DLD1 (cell line): Measurements from ENCODE around the gene GPD2.

Experiments used
- in situ Hi-C: cut with HindIII; loops from 2 replicates; pipeline ENCODE4 v1.10.0; 2017; ENCODE audit warnings: low sequenced_read_pairs

Gene GPD2

GRCh38 chr2:156435718-156436496 lies at the start of gene GPD2:
Gene GPD2, plus strand, starts transcription at chr2:156436379. Its CDS starts 39,727 bp downstream, at chr2:156476106.
- in situ Hi-C loops = no loop called here

- in situ Hi-C loops = no loop called here
Observed at GRCh38 chr2:156394033-156394741, 42.0 kb upstream of the GPD2 start.

GRCh38 chr2:156396126-156396525 lies 40.1 kb upstream of the GPD2 start:
- in situ Hi-C loops = no loop called here

- in situ Hi-C loops = no loop called here
Observed at GRCh38 chr2:156397229-156397628, 39.0 kb upstream of the GPD2 start.

- in situ Hi-C loops = no loop called here
Observed at GRCh38 chr2:156398176-156398575, 38.0 kb upstream of the GPD2 start.

DNA sequence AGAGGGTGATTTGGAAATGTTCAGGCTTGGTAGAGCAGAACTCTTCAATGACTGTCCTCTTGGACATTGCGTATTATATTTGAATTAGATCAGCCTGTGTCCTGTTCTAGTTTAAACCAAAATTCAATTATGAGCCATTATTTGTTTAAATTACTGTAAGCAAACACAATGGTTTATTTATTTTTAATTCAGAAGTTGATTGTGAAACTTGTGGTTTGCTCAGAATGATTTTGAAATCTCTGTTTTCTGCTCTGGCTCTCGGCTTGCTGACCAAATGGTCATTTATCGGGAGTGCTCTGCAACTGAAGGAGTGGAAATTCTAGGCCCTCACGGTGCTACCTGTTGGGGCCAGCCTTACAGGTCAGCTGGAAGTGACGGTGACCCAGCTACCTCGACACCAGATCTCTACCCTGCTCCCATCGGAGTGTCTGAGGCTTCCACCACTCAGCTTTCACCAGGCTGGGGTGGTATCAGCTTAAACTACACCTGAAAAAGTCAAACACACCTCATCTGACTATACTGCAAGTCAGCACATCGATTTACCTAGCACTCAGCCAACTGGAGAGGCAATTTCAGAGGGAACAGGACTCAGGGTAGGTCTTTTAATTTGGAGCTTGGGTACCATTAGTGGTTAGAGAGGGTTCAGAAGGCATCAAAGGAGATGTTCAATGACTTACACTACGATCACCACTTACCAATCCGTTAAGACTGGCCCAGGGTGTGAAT lies 36.8 kb upstream of the GPD2 start:
- in situ Hi-C loops = no loop called here

GRCh38 chr2:156399950-156400705 lies 36.1 kb upstream of the GPD2 start:
- in situ Hi-C loops = no loop called here

- in situ Hi-C loops = no loop called here
Observed at GRCh38 chr2:156400706-156401678, 35.2 kb upstream of the GPD2 start.

GRCh38 chr2:156401861-156402260 lies 34.3 kb upstream of the GPD2 start:
- in situ Hi-C loops = no loop called here

GRCh38 chr2:156405586-156405985 lies 30.6 kb upstream of the GPD2 start:
- in situ Hi-C loops = no loop called here

DNA sequence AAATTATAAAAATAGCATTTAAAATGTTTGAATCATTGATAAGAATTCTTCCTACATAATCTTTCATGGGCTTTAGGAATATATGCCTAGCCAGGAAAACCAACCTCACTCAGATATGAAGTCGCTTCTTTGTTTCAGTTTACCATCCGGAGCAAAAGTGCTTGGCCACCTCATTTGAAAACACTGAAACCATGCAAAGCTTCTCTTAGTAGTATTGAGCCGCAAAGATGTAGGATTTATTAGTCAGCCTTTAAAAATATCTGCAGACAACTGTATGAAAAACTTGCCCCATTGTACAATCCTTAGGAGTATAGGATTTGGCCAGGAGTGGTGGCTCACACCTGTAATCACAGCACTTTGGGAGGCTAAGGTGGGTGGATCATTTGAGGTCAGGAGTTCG lies 24.3 kb upstream of the GPD2 start:
- in situ Hi-C loops = no loop called here

DNA sequence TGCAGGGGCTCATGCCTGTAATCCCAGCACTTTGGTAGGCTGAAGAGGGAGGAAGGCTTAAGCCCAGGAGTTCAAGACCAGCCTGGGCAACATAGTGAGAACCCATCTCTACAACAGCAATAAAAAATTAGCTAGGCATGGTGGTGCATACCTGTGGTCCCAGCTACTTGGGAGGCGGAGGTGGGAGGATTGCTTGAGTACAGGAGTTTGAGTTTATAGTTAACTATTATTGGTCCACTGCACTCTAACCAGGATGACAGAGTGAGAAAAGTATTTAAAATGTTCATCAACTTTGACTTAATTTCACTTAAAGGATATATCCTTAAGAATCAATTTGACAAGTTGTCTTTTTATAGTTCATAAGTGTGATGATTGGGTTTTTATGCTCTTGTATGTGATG lies 14.3 kb upstream of the GPD2 start:
- in situ Hi-C loops = no loop called here

DNA sequence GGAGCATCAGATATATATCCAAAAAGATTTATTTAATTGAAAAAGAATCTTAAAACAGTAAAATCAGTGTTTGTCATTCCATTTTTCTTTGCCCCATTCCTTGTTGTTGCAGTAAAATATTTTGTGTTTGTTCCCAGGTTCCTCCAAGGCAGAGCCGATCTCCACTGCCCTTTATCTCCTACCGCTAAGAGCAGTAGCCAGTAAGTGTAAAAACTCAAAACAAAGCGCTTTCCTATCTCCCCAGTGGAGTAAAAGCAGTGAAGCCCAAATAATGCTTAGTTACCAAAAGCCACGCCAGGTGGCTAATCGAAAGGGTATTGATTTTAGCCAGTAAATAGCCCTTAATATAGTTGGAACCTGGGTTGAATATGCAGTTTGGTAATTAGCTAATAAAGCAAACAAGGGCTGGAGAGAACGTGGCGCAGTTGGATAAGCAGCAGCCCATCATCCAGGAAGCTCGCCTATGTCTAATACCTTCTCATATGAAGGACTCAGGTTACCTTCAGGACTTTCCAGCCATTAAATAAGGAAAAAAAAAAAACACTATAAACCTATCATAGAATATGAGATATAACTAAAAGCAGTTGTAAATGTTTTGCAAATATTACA lies 12.4 kb upstream of the GPD2 start:
- in situ Hi-C loops = no loop called here

DNA sequence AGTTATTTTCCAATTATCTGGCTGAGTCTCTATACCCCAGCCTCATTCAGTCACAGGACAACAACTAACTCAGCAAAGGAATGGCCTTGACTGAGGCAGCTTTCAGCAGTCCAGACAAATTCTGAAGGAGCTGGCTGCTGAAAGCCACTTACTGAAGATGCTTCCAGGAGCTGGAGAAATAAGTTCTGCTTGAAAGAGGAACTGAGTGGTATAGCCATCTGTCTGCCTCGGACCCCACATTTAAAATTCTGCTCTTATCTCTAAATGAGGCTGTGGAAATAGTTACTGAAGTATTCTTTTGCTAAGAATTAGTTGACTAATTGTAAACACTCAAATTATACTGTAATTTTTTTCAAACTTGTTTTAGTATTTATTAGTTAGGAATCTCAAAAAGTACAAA lies 9.1 kb upstream of the GPD2 start:
- in situ Hi-C loops = no loop called here

DNA sequence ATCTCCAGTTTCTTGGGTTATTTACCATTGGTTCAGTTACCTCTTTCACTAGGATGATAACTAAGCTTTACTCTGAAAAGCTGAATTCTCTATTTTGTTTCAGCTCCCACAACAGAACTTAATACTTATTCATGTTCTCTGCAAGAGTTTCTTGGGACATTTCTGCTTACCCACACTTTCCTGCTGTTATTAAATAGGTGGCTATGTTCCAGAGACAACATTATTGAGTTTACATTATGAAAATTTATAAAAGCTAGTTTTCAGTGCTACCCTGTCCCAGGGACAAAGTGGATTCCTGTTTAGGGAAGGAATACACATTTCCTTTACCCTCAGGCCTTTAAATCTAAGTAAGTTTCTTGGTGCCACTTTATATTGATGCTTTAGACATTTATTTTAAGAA lies 7.0 kb upstream of the GPD2 start:
- in situ Hi-C loops = no loop called here

- in situ Hi-C loops = no loop called here
Observed at GRCh38 chr2:156430236-156430979, 5.8 kb upstream of the GPD2 start.

DNA sequence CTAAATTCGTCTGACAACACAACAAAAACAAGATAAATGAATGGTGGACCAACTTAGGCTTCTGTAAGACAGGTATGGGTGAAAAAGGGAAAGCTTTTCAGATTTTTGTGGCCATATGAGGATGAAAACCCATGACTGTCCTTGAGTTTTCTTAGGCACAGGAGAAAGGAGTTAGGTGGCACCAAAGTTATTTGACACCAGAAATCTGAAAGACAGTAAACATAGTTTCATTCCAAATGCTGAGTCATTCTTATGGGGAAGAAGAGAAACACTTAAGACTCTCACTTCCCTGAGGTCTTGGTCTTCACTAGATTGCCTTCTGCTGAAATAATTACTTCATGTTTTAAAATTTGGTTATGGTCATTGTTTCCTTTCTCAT lies 5.2 kb upstream of the GPD2 start:
- in situ Hi-C loops = no loop called here

GRCh38 chr2:156434461-156435291 lies 1.5 kb upstream of the GPD2 start:
- in situ Hi-C loops = no loop called here
